NCI-H526 treated with DMSO at 0.1 percent for 48 hours (cell line): ENCODE measurements around the gene UPF3A.
"Not testable (repeated sequence)": the region's sequence is repeated elsewhere in the genome, so short reads cannot be mapped to it uniquely, and the experiment has no call there.

Source experiments
- DNase-seq: peaks from one replicate; lab custom pipeline; 2025; lab: John Stamatoyannopoulos, UW

UPF3A gene

GRCh38 chr13:114264313-114264712, 17.1 kb upstream of the UPF3A start:
- DNase-seq: not testable (repeated sequence)

DNA sequence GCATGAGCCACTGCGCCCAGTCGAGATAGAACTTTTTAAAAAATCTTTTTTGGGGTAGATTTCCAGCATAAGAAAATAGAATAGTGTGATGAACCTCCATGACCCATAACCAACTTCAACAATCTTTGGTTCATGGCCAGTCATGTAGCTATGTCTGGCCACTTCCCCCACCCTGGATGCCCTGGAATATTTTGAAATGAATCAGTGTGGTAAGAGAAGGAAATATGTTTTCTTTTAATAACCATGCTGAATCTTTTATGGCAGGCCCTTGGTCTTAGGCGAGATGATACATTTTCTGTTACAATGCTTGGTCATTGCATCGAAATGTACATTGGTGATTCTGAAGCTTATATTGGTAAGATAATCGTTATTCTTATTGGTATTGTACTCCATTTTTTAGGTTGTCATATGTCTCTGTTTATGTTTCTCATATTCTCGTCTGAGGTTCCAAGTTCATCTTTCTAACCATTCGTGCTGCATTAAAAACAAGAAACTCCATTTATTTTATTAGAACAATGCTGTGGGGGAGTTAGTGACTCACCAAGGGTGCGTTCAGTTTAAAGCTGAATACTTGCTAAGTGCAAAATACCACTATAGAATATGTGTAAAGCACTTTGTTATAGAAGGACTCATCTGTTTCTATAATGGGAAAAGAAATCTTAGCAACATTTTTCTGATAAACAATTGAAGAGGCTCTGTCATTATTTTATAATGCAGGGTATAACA, 16.4 kb upstream of the UPF3A start:
- no peak for DNase-seq

DNA sequence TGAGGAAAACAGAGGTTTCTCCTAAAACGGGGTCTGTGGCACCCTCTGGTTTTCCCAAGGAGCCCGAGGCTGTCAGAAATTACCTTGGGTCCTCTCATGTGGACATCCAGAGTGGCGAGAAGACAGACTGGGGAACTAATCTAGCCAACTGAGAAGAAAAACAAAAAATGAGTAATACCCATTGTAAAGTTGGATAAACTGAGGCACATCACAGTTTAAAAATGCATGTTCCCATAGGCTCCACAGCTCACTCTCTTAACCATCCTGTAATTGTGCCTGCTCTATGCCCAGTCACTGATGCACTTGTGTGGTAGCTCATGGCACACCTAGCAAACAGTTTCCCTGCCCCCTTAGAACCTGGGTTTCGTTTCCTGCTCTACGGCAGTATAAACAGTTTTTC, 15.2 kb upstream of the UPF3A start:
- no peak for DNase-seq

DNA sequence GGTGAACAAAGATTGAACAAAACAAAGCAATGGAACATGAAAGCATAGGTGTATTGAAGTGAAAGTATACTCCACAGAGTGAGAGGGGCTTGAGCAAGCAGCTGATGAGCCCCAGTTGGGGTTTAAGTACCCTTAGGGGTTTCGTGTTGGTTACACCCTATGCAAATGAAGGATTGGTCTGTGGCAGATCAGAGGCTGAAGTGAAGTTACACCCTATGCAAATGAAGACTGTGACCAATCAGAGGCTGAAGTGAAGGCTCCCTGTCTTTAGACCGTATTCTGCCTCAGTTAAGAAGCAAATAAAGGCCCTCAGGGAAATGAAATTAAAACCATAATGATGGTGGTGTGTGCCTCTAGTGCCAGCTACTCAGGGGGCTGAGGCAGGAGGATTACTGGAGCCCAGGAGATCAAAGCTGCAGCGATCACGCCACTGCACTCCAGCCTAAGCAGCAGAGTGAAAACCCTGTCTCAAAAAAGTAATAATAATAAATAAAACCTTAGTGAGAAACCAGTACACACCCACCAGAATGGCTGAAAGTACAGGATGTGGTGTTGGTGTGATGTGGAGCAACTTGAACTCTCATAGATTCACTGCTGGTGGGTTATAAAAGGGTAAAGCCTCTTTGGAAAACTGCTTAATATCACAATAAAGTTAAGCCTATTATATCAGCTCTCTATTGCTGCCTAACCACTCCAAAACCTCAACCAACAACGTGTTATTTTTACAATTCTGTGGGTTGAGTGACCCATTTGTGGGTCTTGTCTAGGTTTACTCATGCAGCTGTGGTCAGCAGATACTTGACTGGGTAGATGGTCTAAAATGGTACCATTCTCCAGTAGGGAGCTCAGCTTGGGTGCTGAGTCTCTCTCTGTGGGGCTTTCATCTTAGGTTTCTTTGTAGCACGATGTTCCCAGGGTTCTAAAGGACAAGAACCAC, 12.8 kb upstream of the UPF3A start:
- DNase-seq: peak; percentile 23

- DNase-seq: no peak
These were observed 12.1 kb upstream of the UPF3A start for GRCh38 chr13:114269281-114269770.

DNA sequence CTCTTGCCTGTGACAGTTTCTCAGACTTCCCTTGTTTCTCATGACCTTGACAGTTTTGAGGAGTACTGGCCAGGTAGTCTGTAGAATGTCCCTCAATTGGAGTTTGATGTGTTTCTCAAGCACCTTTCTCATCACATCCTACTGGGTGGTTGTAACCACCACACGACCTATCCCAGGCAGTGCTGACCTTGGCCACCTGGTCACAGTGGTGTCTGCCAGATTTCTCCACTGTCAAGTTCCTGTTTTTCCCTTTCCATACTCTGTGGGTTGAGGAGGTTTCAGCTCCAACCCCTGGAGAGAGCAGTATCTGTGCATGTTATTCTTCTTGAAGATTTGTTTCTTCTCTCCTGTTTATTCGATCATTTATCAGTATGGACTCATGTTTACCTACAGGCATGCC, 8.4 kb upstream of the UPF3A start:
- DNase-seq: no peak

DNA sequence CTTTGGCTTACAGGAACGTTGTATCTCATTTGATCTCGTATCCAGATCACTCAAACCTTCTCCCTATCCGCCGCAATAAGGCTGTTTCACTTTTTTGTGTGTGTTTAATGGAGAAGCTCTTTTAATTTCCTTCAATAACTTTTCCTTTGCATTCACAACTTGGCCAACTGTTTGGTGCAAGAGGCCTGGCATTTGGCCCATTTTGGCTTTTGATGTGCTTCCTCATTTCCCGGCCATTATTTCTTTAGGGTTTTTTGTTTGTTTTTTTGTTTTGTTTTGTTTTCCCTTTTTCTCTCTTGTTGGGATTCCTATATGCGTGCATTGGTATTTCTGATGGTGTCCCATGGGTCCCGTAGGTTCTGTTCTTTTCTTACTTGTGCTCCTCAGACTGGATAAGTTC, 6.1 kb upstream of the UPF3A start:
- DNase-seq: no peak

DNA sequence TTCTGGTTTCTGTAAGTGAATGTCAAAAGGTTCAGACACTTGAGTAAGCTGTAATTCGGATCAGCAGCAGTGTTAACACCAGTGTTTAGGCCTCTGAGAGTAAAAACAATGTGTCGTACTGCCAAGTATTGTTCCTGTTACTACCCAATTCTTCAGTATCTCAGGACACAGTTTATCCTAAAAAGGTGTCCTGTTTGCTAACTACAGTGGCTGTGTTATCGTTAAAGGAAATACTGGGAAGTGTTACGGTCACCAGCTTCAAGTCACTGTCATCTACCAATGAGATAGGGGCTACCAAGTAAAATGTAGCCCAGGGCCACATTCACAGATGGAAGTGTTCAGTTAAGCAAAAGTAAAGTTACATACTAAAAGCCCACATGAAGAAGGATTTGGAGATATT, 2.3 kb upstream of the UPF3A start:
- DNase-seq: no peak

DNA sequence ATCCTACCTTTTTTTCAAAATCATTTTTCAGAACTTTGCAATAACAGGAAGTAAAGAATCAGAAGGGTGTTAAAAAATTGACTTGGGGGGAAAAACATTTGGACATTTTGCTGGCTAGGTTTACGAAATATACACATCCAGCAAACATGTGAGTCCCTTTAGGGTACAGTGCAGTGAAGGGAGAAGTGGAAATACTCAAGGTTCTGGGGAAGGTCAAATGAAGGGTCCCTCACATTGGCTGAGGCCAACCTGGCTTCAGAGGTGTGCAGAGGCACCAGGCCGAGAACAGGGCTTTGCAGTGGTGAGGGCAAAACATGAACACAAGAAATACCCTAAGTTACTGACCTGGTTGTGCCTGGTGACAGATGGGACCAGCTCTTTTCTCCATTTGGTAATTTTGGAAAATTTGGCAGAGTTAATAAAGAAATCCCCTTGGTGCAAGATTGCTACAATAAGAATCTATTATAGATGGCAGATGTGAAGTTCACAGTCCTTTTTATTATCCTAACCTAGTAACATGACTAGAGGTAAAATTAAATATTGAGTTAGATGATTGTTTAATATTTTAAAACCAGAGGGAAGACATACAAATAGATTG, 1.5 kb upstream of the UPF3A start:
- DNase-seq: no peak

DNA sequence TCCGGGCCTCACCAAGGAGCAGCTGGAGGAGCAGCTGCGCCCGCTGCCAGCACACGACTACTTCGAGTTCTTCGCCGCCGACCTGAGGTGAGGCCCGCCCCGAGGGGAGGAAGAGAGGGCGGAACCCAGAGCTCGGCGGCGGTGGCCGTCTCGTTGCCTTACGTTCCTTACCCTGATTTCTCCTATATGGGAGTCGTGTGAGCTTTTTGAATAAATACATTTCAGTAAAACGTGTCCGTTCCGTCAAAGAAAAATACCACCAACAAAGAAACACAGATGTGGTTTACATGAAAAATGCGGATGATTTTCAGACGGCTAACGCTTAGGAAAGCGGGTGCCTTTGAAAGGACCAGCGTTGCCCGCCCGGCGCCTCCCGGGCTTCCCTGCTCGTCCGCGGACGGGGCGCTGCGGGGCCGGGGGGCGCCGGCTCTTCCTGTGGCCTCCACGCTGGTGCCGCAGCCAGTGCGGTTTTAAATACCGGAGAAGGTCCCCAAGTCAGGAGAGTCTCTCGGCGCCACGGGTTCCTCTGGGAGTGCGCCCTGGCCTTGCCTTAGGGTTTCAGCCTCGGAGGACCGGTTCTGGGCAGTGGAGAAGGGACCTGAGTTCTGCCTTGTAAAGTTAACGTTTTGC, 755 bp downstream of the UPF3A start:
- DNase-seq: peak; percentile 86

DNA sequence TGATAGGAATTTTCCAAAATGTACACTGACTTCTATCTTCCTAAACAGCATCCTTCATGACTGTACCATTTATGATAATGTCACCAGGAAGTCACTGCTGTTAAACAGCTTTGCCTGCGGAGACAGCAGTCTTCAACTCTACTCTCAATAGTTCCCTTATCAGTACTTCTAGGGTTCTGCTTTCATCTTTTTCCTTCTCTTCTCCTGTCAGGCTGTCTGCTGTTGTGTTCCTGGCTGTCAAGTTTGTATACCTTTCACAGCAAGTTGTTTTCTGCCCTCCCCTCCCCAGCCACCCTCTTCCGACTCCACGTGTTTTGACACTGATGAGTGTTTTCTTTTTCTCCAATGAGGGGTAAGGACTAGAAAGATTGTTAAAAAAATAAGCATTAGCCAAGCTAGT, 2.2 kb downstream of the UPF3A start:
- DNase-seq: no peak

DNA sequence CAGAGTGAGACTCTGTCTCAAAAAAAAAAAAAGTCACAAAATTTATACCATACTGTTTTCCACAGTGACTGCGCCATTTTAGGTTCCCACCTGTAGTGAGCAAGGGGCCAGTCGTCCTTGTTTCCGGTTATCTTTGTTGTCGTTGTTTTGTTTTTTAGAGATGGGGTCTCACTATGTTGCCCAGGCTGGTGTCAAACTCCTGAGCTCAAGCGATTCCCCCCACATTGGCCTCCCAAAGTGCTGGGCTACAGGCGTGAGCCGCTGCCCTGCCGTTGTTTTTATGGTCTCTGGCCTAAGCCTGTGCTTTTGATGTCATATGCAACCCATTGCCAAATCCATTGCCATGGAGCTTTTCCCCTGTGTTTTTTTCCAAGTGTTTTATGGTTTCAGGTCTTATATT, 3.3 kb downstream of the UPF3A start:
- no peak for DNase-seq

GRCh38 chr13:114285166-114285808, 3.9 kb downstream of the UPF3A start:
- DNase-seq: no peak

DNA sequence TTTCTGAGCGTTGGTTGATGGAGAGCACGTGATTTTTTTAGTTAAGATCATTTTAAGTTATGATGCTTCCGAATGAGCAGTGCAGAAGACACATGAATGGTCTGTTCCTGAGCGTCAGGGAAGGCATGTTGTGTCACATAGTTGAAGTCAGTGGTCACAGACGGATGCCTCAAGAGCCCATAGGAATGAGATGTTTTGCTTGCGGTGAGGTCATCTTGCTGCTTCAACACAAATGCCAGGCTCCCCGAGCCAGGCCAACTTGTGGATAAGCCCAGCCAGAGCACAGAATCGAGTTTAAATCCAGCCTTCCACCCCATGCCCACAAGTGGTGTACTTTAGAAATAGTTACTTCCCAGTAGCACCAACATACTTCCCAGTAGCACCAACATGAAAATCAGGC, 5.4 kb downstream of the UPF3A start:
- DNase-seq: no peak

DNA sequence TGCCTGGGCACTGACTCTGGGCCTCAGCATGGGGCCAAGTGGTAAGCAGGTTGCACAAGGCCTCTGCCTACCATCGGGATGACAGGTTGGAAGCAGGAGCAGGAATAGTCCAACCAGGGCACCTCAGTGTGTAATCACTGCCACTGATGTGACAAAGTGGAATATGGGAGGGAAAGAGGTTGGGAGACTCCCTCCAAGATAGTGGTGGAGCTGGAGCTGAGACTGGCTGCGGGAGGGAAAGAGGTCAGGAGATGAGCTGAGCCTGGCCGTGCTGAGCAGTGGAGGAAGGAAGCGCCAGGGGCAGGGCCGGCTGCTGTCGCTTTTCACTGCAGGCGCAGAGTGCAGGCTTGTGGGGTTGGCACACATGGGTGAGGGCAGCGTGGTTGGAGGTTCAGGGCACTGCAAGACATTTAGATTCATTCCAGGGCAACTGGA, 6.8 kb downstream of the UPF3A start:
- DNase-seq: no peak

- DNase-seq: no peak
These were observed 15.0 kb downstream of the UPF3A start for GRCh38 chr13:114296448-114296847.

DNA sequence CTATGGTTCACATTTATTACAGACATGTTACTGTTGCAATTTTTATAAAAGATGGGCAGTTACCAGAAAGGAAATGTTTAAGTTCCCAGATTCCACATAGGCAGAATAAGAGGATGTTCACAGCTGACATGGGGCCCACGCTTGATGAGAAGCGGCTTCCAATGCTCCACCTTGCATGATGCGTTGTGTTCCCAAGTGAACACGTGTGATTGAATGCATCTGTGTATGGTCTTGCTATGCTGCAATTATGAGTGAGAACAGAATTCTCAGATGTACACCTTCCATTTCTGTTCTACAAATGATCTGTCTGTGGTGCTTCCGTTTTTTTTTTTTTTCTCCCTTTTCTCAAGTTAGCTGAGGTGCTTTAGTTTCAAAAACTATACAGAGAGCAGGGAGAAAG, 15.5 kb downstream of the UPF3A start:
- no peak for DNase-seq

DNA sequence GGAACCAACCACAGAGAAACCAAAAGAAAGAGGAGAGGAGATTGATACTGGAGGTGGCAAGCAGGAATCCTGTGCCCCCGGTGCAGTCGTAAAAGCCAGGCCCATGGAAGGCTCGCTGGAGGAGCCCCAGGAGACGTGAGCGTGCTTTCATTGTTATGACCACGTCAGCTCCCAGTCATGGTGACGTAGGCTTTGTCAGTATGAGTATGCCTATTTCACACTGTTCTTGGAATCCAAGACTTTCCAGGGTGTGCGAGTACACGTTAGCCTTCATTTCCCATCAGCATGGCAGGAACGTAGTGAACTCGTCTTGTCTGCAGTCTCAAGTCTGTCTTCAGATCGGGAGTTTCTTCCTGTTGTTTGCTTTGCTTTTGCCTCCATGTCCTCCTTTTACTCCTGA, 17.5 kb downstream of the UPF3A start:
- DNase-seq: no peak

DNA sequence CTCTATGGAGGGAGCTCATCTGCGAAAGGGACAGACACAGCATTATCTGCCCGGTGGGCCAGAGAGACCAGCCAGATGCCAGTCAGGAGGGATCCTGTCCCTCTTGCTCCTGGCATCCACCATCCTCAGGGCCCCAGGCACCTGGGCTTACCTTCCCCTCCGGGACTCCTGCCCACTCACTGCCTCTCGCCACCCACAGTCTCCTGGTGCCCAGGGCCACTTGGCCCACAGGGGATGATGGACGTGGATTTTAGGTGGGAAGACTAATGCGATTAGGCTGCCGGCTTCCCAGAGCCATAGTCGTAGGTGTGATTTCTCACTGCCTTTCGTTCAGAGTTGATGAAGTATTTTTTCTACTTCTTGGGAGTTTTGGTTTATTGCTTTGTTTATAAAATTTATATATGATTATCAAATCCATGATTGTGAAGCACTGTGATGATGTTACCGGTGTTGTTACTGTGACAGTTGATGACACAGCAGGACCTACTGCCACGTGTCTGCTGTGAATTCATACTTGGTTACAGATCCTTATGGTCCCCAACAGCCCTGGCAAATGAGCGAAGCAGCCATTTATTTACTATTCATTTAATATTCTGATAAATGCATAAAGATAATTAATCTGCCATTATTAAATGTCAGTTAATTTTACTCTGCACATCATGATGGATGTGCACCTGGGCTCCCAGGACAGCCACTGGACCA, 18.4 kb downstream of the UPF3A start:
- DNase-seq: no peak

DNA sequence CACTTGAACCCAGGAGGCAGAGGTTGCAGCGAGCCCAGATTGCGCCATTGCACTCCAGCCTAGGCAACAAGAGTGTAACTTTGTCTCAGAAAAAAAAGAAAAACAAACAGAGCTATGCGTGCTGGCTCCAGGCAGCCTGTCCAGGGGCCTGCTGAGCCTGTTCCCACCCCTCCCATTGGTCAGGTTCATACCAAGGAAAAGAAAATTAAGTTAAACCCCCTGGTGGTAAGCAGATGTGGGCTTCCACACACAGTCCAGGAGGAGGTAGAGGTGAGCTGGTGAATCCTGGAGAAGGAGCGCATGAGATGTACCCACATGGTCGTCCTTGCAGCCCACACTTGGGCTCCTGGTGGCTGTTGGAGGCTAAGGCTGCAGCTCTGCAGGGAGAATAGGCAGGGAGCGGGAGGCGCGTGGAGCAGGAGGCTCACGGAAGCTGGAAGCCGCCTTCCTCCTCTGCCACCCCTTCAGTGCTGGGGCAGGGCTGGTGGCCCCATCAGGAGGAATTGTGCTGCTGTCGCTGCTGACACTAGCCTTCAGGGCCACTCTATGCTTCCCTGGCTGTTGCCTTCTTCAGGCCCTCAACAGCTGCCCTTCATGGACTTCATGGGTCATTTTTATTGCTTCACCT, 22.4 kb downstream of the UPF3A start:
- DNase-seq: no peak
